MCF 10A (cell line): ENCODE data around the gene PDZD7. TPM values are rescaled to one million over a fixed set of nuclear protein-coding genes. Genes with fewer than 3 reads are reported as not detected.

Experiments used
- BruUV-seq: library from RNA; stranded (reverse); fragments of 400-500 nt; replicated peaks from 2 replicates; lab custom pipeline; 2021; lab: Mats Ljungman, UMichigan
- CTCF ChIA-PET: fragments of 300-600 bp; sonication (Branson Sonifier 250); formaldehyde crosslinking; extraction: SDS; loops from one replicate; lab custom pipeline; 2021; ENCODE audit warnings: antibody characterized with exemption, inconsistent platforms; lab: Yijun Ruan, JAX
- POLR2A ChIA-PET: fragments of 300-600, 350-650 bp; sonication (Branson Sonifier 250); formaldehyde crosslinking; extraction: SDS; loops from one replicate; lab custom pipeline; 2020; ENCODE audit warnings: antibody characterized with exemption, inconsistent platforms; lab: Yijun Ruan, JAX
- DNase-seq: peaks from one replicate; pipeline ENCODE4 v3.0.0-alpha.2; 2018; ENCODE audit not compliant: unreplicated experiment
- H3K27ac Mint-ChIP-seq: one replicate; pipeline ENCODE4 v1.8.0; 2022; ENCODE audit warnings: mild to moderate bottlenecking, low read depth, mixed read lengths; ENCODE audit not compliant: unreplicated experiment
- H3K27me3 Mint-ChIP-seq: one replicate; pipeline ENCODE4 v1.8.0; 2022; ENCODE audit warnings: mixed read lengths; ENCODE audit not compliant: insufficient read depth, unreplicated experiment
- H3K36me3 Mint-ChIP-seq: one replicate; pipeline ENCODE4 v1.8.0; 2022; ENCODE audit warnings: mild to moderate bottlenecking, moderate library complexity, mixed read lengths; ENCODE audit not compliant: insufficient read depth, unreplicated experiment
- H3K4me1 Mint-ChIP-seq: one replicate; pipeline ENCODE4 v1.8.0; 2022; ENCODE audit warnings: mixed read lengths; ENCODE audit not compliant: insufficient read depth, unreplicated experiment
- H3K4me3 Mint-ChIP-seq: one replicate; pipeline ENCODE4 v1.8.0; 2022; ENCODE audit warnings: mild to moderate bottlenecking, moderate library complexity, mixed read lengths; ENCODE audit not compliant: unreplicated experiment
- H3K9me3 Mint-ChIP-seq: one replicate; pipeline ENCODE4 v1.8.0; 2022; ENCODE audit warnings: mixed read lengths; ENCODE audit not compliant: unreplicated experiment
- CTCF ChIP-seq: fragments of 200-600 bp; IDR thresholded peaks from one replicate; pipeline ENCODE4 v1.8.0; 2022; ENCODE audit warnings: antibody characterized with exemption, mild to moderate bottlenecking; ENCODE audit not compliant: unreplicated experiment
- intact Hi-C: fragments of 100-400 bp; cut with micrococcal nuclease; formaldehyde crosslinking; loops from 2 replicates; pipeline ENCODE4 v1.14.1; 2022
- total RNA-seq: library from RNA; stranded (reverse); gene quantifications from 2 replicates; pipeline ENCODE4 v1.2.3, GENCODE V29; 2022

Gene PDZD7
- total RNA-seq, 1 experiment from 2014 or later = 0.58 TPM

DNA sequence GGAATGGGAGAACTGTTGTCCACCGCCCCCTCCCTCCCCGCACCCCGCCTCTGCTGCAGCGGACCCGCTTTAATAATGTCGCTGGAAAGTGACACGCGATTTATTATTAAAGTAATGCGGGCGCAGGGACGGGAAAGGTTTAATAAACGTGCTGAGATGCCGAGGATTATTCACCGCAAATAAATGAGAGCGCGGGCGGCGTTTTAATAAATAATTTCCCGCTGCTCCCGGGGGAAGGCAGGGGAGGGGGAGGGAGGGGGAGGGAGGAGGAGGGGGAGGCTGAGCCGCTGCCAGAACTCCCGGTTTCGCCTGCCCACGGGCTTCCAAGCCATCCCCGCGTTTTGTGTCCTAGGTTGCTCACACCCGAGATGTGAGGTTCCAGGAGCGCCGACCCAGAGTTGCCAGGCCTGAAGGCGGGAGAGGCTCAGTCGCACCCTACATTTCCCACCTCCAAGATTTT lies 36.0 kb upstream of the PDZD7 start:
- CTCF ChIA-PET = interaction anchor here (0.6 to 10.2 kb wide), 13 partner anchors 13 to 990 kb away, joined by 3 to 151 read pairs (median 5); no protein-coding TSS in a partner anchor

GRCh38 chr10:101066146-101066895 lies 35.4 kb upstream of the PDZD7 start:
- Mint-ChIP-seq H3K9me3 (no peaks in the 10 kb centered on the region), H3K27ac (peak overlapping the region; percentile 81), H3K36me3 (peaks cover 5% of the 10 kb centered on the region), H3K4me1 (peaks cover 17% of the 10 kb centered on the region), H3K4me3 (peak overlapping the region; percentile 85), H3K27me3 (no peaks in the 10 kb centered on the region)
- peak; percentile 87 for DNase-seq
- POLR2A ChIA-PET = interaction anchor here (0.6 to 6.7 kb wide), 10 partner anchors 8 to 504 kb away, joined by 3 to 55 read pairs (median 9); partner anchors contain the start of genes LZTS2, PDZD7 and SFXN3
- BruUV-seq = no TSS peak
- intact Hi-C loops = loop anchor here (1.0 to 5.0 kb wide), 2 partner anchors 16 to 34 kb away; partner anchors contain the start of genes PDZD7 and SFXN3
- peak; percentile 45 for TF ChIP-seq CTCF
- CTCF ChIA-PET = interaction anchor here (0.6 to 10.2 kb wide), 10 partner anchors 12 to 62 kb away, joined by 3 to 151 read pairs (median 6); partner anchors contain the start of genes PDZD7 and SFXN3

More for the DNA sequence above, 36.0 kb upstream of the PDZD7 start:
- POLR2A ChIA-PET = interaction anchor here (0.7 to 6.7 kb wide), 13 partner anchors 9 to 1583 kb away, joined by 3 to 55 read pairs (median 5); partner anchors contain the start of genes LZTS2, PDZD7 and SFXN3
- no peak for DNase-seq
- H3K4me1 Mint-ChIP-seq = peaks cover 12% of the 10 kb centered on the region
- no peaks in the 10 kb centered on the region for H3K9me3 Mint-ChIP-seq
- no peak for TF ChIP-seq CTCF
- H3K4me3 Mint-ChIP-seq = peak overlapping the region; percentile 85
- BruUV-seq = no TSS peak
- peaks cover 3% of the 10 kb centered on the region for H3K36me3 Mint-ChIP-seq
- H3K27ac Mint-ChIP-seq = no peak overlapping the region
- intact Hi-C loops = loop anchor here (1.0 to 5.0 kb wide), 4 partner anchors 17 to 48 kb away; partner anchors contain the start of genes PDZD7 and SFXN3
- H3K27me3 Mint-ChIP-seq = no peaks in the 10 kb centered on the region

DNA sequence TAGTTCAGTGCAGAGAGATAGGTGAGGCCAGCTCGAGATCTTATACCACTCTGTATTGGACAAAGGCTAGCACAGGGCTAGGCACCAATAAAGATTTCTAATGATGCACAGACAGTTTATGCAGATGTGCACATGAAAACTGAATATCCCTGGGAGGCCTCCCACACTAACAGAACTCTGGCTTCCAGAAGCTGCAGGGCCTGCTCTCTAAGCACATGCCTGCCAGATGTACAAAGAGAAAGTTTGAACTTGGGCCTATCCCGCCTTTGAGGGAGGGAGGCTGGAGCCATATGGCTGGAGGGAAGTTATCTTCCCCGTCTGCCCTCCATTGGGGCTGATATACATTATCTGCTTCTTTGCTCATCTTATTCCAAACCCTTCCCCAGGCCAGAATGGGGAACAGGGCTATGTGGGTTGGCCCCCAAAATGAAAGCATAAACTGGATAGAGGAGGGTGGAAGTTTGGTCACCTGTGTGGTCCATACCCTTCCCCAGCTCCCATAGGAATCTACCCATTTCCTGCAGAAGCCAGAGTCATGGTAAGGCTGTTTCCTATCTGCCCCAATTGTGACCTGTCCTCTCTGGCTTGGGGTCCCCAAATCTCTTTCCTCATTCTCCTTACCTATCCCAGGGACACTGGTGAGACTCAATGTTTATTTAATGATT lies 34.7 kb upstream of the PDZD7 start:
- ChIA-PET POLR2A (interaction anchor here (1.0 to 6.7 kb wide), 8 partner anchors 10 to 77 kb away, joined by 3 to 55 read pairs (median 9); partner anchors contain the start of genes LZTS2, PDZD7 and SFXN3), CTCF (interaction anchor here (1.2 to 10.2 kb wide), 6 partner anchors 11 to 76 kb away, joined by 4 to 151 read pairs (median 5); partner anchors contain the start of genes PDZD7 and SFXN3)
- no peak for TF ChIP-seq CTCF
- DNase-seq = no peak
- H3K9me3 Mint-ChIP-seq = no peaks in the 10 kb centered on the region
- intact Hi-C loops = loop anchor here (1.0 to 5.0 kb wide), 2 partner anchors 15 to 33 kb away; partner anchors contain the start of genes PDZD7 and SFXN3
- H3K27me3 Mint-ChIP-seq = no peaks in the 10 kb centered on the region
- peaks cover 5% of the 10 kb centered on the region for H3K36me3 Mint-ChIP-seq
- no TSS peak for BruUV-seq
- peak overlapping the region; percentile 85 for H3K4me3 Mint-ChIP-seq
- H3K4me1 Mint-ChIP-seq = peaks cover 17% of the 10 kb centered on the region
- peak overlapping the region; percentile 81 for H3K27ac Mint-ChIP-seq
